Activated T-cell treated with anti-CD3 and anti-CD28 coated beads, Interleukin-2, amount 50 U/mL, for 1 hour (primary cell): ENCODE measurements around the gene PLSCR3.
A peak's percentile ranks its signal among the peaks of the same experiment; 100 is the strongest.

Source experiments
- DNase-seq: peaks from one replicate; pipeline ENCODE4 v3.0.0-alpha.2; 2020

Gene PLSCR3

DNA sequence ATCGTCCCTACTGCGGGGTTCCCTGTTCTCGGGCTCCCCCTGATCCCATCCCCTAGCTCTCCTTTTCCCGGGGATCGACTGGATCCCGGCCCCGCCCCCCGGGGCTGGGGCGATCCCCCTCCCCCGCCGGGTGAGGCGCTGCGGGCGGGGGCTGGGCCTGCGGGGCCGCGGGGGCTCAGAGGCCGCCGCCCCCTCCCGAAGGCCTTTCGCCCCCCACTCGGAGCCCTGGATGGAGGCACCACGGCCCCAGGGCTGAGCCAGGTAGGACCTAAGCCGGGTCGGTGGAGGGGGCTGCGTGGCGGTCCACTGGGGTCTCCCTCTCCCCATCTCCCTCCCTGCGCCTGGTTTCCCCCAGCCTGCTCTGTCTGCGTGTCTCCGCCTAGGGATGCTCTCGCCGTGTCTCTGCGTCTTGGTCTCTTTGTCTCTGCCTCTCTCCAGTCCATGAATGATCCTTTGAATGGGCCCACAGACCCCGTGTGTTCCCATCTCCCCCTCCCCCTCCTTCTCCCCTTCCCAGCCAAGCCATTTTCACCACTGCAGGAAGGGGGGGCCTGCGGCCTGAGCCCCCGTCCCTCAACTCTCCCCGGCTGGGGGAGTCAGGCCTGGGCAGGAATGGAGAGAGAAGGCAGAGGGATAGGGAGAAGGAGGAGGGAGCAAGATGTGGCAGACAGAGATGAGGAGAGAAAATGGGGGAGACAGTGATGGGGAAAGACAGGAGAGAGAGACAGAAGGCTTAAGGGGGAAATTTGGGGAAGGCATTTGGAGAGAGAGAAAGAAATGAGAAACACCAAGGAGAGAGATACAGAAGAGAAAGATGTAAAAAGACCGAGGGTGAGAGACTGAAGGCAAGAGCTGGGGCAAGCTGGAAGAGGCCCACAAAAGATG lies 11.3 kb upstream of the PLSCR3 start:
- no peak for DNase-seq

DNA sequence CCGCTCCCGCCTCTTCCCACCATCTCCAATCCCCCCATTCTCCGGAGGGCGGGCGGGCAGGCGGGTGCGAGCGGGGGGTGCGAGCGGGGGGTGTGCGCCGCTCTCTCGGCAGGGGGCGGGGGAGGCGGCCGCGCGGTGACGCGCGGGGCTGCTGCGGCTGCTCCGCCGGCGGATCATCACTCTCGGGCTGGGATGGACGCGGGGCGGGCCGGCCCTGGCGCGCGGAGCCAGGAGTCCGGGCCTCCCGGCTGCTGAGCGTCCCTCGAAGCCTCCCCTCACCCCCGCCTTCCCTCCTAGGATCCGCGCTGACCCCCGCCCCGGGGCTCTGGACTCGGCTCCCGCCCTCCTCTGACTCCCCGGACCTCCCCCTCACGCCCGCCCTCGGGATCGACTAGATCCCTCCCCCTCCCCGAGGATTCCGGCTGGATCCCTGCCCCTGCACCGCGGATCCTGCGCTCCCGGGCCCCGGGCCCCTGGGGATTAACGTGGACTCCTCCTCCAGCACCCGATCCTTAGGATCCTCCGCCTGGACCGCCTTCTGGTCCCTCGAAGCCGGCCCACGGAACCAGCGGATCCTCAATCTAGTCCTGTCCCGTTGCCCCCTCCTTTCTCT lies 10.5 kb upstream of the PLSCR3 start:
- DNase-seq: no peak

DNA sequence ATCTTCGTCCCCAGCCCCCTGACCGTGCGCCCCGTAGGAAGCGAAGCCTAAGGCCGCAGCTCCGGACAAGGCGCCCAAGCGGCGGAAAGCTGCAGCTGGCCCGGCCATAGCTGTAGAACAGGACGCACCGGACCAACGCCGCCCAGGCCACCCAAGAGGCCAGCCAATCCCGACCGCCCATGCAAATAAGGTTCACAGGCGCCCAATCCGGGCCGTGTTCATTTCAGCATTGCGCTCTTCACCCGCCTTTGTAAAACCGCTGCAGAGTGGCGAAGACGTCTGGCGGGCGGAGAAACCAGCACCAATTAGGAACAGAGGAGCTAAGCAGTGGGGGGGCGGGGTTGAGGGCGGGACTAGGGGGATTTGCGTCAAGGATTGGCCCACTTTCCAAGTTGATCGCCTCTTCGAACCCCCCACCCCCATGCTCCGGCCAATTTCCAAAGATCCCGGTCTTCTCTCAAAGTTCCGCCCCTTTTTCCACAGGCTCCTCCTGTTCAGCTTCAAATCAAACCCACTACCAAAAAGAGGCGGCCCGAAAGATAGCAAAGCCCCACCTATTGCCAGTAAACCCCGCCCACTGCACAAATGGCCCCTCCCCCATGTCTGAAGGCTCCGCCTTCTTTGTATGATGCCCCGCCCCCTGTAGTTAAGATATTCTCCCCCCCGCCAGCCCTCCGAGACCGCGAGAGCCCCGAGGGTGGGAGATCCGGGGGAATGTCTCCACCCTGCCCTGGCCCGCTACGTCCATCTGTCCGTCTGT lies 9.8 kb upstream of the PLSCR3 start, which contains the start of gene TMEM256:
TSS of gene TMEM256 (minus strand) at position 121 of the 760 bp plus-strand sequence. CDS start at position 108, 13 bp downstream.
- peak; percentile 89 for DNase-seq

DNA sequence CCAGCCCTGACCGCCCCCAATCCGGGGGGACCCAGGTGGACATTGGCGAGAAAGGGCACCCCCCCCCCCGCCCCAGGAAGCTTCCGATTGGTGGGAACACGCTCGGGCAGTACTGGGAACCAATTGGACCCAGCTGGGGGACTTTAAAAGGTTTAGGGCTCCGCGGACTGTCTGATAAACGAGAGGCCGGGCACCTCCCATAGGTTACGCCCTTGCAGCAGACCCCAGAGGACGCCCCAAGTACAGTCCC lies 9.3 kb upstream of the PLSCR3 start:
- DNase-seq: no peak

DNA sequence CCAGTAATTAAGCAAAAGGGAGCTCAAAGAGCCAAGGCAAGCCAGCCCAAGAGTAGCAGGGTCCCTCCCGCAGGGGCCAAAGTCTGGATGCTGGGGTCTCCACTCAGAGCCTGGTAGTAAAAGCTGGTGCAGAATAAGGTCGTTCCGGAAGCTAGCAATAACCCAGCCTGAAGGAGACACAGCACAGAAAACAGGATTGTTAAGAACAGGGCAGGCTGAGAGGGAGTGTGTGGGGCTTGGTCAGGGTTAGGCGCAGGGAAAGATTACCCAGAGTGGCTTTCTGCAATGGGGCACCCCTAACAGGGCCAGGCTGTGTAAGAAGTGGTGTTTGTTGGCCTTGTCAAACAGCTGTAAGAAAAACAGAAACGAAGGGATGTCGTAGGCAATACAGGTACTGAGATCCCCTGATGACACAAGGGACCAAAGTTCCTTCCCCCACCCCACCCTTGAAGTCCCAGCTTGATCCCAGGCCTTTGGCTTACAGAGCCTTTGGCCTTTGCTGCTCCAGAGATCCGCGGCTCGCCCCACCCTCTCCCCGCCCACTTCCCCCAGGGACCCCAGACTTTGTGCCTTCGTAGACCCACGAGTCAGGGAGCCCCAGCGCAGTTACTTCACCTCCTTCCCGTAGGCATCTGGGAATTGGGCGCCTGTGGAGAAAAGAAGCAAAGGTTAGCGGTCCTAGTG lies 8.9 kb upstream of the PLSCR3 start:
- DNase-seq: no peak

DNA sequence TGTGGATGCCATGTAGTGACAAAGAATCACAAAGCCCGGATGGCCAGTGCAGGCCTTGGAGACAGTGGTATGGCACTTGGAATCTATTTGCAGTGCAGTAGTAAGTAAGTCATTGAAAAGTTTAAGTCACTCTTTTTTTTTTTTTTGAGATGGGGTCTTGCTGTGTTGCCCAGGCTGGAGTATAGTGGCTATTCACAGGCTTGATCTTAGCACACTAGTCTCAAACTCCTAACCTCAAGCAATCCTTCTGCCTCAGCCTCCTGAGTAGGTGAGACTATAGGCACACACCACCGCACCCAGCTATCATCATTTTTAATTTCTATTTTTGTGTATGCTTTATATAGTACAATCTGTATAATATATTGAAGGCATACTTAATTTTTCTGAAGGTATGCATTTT lies 4.3 kb upstream of the PLSCR3 start:
- DNase-seq: no peak

DNA sequence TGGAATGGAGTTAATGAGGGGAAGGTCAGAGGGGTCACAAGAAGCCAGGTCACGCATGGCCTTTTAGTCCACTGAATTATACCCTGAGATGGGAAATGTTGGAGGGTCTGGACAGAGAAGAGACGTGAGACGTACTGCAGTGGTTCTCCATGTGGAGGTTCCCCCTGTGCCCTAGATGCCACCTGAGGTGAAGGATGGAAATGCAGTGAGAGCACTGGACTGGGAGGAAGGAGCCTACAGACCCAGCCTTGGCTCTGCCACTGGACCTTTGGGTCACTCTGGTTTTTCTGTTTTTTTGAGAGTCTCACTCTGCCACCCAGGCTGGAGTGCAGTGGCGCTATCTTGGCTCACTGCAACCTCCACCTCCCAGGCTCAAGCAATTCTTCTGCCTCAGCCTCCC lies 1.8 kb upstream of the PLSCR3 start:
- no peak for DNase-seq

DNA sequence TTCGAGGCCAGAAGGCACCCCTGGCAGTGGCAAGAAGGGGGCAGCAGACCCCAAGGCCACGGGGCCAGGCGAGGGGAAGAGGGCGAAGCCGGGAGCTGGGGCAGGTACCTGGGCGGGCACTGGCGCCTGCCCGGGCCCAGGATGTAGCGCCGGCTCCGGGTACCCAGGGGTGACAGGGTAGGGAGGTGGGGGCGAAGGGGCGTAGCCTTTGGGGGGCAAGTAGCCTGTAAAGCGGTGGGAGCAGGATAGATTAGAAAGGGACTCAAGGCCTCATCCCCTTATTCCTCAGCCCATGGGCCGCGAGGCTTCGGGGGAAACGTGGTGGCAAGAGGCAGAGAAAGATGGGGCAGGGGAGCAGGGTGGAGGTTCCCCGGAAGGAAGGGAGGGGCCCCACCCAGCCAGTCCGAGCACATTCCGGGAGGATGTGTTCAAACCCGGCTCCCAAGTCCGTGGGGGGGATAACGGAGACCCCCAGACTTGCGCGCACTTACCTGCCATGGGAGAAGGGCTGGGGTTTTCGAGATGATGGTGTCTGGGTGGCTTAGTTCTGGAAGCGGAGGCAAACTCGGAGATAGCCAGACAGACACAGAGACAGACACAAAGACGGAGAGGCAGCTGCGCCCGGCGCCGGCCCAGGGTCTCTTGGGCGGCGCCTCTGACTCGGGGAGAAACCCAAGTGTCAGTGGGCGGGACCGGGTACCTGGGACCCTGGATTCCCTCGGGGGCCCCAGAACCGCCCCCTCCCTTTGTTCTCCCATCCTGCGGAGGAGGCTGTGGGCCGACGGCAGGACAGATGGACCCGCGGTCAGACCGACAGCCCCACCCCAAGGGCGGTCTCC lies 493 bp downstream of the PLSCR3 start:
- no peak for DNase-seq

DNA sequence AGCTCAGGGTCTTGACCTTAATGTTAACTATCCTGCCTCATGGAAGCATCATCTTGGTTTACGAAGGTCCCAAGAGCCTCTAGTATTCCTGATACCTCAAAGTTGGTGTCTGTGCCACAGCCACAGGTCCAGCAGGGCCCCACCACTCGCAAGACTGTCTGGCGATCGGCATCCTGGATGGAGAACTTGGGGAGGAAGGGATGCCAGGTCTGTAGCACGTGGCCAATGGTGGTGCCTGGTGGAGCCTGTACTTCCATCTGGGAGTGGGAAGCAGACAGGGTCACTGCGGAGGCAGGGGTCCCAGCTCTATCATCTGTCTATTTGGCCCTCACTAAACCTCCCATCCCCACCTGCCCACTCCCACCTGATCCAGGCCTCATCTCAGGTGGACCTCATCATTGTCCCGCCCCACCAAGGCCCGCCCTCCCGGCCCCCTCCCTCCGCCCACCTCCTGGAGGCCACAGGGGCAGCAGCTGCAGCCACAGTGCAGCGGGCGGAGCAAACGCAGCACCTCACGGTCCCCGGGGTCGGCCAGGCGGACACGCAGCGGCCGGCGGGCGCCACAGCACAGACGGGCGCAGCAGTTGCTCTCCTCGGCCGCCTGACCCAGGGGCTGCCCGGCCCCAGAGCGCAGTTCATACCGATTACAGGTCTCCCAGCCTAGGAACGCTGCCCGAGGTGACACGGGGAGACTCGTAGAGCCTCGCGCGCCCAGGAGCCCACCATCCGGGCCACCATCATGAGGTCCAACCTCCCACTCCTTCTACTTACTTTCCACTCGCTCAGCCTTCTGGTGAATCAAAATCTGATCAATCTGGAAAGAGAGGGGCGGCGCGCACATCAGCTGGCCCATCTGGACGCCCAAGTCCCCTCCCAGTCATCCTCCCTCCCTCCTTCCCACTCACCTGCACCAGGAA lies 1.4 kb downstream of the PLSCR3 start:
- DNase-seq: no peak

DNA sequence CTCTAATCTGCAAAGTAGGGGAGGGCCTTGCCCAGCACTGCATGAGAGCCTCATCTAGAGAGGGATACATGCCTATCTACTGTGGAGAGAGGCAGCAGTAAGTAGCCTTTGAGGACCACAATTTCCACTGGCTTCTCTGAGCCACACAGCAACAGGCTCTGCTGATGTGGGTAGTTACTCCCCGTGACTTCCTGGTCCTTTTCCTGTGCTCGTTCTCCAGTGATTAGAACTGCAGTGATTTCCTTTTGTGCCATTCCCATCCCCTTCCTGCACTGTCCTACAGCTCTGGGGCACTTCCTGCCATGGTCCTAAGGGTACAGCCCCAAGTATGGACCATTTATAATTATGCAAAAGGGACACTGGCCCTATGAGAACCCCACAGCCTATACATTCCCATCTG lies 3.0 kb downstream of the PLSCR3 start:
- no peak for DNase-seq

DNA sequence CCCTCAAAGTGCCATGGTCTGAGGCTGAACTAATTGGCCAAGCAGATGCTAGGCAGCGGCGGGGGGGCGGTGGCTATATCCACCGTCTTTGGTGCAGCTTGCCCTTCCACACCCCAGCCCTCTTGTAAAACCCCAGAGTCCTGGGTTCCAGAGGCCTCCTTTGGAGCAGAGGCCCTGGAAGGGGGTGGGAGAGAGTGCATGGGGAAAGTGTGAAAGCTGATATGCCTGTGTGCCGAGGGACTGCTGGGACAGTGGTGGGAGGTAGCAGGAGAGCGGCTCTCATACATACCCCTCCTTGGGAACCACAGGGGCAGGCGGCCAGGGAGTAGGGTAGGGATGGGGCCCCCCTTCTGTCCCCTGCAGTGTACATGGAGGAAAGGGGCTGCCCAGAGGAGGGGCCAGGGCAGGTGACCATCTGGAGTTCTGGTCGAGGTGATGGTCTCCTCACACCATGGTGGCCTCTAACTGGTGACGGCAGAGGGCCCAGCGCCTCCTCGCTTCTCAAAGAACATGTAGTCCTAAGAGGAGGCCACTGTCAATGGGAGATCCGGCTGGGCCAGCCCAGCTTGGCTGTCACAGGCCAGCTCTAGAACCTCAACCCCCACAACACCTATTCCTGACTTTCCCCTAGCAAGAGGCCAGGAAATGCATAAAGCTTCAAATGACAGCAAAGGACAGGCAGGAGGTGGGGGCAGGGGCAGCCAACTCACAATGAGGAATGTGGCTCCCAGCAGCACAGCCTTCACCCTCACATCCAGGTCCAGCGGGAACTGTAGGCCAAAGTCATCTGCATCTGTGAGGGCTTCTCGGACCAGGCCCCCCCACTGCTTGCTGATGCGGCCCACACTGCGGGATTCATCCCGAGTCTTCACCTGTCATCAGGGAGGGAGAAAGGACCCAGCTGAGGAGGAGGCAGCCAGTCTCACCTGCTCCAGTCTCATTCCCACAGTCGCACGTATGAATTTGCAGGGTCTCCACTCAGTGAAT lies 4.1 kb downstream of the PLSCR3 start:
- no peak for DNase-seq

DNA sequence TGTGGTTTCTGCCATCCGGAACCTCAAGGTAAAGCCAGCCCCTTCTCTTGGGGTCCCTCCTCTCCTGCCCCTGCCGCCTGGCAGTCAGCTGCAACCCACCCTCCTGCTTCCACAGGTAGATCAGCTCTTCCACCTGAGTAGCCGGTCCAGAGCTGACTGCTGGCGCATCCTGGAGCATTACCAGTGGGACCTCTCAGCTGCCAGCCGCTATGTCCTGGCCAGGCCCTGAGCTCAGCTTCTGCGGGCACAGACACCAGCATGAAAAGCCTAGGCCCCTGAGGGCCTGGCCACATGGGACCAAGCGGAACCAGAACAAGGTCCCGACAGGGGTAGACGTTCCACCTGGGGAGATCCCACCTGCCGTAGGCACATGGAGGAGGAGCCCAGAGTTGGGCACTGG lies 5.5 kb downstream of the PLSCR3 start:
- no peak for DNase-seq

DNA sequence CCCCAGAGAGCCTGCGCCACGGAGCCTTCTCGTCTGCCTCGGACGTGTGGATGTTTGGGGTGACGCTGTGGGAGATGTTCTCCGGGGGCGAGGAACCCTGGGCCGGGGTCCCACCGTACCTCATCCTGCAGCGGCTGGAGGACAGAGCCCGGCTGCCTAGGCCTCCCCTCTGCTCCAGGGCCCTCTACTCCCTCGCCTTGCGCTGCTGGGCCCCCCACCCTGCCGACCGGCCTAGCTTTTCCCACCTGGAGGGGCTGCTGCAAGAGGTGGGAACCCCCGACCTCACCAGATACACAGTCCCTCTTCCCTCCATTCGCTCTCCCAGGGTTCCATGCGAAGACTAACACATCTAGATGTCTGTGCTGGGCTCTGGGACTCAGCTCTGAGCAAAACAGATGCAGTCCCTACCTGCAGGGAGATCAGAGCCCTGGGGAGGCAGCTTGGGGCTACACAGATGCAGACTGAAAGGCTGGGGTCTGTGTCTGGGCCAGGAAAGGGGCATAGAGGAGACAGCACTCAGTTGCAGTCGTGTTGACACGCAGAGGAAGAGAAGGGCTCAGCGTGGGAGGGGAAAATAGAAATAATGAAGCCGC lies 9.7 kb downstream of the PLSCR3 start:
- DNase-seq: no peak

DNA sequence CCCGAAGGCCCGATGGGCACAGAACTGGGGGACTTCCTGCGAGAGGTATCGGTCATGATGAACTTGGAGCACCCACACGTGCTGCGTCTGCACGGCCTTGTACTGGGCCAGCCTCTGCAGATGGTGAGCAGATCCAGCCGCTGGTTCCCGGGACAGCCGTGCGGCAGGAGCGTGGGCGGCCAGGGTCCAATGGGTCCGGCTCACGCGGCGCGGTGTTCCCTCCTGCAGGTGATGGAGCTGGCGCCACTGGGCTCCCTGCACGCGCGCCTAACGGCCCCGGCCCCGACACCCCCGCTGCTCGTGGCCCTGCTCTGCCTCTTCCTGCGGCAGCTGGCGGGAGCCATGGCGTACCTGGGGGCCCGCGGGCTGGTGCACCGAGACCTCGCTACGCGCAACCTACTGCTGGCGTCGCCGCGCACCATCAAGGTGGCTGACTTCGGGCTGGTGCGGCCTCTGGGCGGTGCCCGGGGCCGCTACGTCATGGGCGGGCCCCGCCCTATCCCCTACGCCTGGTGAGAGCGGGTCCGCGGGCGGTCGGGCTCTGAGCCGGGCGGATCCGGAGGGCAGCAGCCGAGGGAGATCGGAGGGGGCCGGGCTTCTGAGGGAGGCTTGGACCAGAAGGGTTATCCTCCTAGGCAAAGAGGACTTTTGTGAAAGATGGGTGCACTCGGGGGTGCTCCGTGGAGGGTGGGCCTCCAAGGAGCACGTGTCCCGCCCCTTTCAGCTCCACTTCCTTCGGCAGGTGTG lies 10.4 kb downstream of the PLSCR3 start:
- DNase-seq: peak; percentile 88

DNA sequence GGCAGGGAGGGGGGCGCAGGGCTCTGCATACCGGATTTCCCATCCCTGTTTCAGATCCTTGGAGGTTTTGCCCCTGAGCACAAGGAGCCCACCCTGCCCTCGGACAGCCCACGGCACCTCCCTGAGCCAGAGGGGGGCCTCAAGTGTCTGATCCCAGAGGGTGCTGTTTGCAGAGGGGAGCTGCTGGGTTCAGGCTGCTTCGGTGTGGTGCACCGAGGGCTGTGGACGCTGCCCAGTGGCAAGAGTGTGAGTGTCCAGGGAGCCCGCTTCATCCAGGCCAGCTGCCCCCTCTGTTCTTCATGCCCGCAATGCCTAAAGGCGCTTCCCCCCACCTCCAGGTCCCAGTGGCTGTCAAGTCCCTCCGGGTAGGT lies 11.0 kb downstream of the PLSCR3 start:
- no peak for DNase-seq

DNA sequence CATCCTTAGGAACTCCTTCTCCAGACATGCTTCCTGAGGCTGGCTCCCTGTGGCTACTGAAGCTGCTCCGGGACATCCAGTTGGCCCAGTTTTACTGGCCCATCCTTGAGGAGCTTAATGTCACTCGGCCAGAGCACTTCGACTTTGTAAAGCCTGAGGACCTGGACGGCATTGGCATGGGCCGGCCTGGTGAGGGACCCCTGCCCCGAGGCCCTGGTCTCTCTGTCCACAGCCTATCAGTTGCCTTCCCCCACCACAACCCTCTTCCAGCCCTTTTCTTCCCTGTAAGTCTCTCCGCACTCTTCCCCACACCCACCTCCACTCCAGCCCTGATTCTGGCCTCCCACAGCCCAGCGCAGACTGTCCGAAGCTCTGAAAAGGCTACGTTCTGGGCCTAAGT lies 11.4 kb downstream of the PLSCR3 start:
- DNase-seq: no peak

DNA sequence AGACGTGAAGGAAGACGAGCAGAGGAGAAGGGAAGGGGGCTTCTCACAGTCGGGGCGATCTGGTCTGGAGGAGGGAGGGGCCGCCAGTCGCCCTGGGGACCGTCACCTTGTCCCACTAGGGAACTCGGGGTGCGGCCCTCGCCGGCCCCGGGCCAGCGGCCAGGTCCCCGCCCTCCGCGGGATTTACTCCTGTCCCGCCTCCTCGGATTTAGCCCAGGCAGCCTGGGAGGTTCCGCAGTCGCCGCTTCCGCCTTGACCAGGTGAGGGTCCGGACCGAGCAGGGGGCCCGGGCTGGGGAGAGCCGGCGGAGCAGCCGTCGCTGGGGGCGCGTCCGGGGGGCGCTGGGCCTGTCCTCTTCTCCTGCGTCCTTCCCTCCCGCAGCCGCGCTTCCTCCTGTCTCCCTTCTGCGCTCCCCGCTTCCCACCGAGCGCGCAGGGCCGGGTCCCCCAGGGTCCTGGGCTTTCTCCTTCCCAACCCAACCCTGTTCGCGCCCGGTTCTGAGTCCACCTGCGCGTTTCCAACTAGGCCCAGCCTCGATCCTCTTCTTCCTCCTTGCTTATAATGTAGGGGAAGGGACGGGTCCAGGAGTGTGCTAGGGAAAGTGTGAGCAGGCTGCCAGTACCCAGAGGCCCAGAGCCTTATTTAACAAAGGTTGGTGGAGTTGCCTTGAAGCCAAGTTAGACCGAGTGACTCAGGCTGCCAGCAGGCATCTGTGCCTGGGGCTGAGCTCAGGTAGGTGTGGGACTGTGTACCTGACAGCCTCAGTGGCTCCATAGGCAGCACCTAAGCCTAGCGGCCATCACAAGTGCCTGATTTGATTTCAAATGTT lies 13.3 kb downstream of the PLSCR3 start, which contains the start of gene TNK1:
TSS of gene TNK1 (plus strand) at position 235 of the 829 bp plus-strand sequence. CDS start 1,838 bp downstream, outside the sequence.
- no peak for DNase-seq

DNA sequence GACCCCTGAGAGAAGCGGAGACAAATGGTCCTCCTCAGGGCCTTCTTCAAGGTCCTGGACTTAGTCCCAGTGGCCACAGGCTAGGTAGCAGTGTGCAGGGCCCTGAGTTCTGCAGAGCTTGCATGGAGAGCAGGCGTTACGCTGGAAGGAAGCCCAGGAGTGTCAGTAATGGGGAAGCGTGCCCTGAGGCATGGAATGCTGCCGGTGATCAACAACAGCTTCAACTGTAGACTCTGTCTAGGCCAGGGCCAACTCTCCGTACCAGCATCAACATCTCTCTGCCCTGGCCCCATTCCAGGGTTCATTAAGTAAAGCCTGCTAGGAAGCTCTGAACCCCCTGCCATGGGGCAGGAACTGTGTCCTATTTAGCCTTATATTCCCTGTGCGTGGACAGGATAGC lies 14.0 kb downstream of the PLSCR3 start:
- no peak for DNase-seq
